ENCODE data around the gene PCED1A.

Gene PCED1A, protein sequence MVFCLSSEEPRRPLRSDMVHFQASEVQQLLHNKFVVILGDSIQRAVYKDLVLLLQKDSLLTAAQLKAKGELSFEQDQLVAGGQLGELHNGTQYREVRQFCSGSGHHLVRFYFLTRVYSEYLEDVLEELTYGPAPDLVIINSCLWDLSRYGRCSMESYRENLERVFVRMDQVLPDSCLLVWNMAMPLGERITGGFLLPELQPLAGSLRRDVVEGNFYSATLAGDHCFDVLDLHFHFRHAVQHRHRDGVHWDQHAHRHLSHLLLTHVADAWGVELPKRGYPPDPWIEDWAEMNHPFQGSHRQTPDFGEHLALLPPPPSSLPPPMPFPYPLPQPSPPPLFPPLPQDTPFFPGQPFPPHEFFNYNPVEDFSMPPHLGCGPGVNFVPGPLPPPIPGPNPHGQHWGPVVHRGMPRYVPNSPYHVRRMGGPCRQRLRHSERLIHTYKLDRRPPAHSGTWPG

DNA sequence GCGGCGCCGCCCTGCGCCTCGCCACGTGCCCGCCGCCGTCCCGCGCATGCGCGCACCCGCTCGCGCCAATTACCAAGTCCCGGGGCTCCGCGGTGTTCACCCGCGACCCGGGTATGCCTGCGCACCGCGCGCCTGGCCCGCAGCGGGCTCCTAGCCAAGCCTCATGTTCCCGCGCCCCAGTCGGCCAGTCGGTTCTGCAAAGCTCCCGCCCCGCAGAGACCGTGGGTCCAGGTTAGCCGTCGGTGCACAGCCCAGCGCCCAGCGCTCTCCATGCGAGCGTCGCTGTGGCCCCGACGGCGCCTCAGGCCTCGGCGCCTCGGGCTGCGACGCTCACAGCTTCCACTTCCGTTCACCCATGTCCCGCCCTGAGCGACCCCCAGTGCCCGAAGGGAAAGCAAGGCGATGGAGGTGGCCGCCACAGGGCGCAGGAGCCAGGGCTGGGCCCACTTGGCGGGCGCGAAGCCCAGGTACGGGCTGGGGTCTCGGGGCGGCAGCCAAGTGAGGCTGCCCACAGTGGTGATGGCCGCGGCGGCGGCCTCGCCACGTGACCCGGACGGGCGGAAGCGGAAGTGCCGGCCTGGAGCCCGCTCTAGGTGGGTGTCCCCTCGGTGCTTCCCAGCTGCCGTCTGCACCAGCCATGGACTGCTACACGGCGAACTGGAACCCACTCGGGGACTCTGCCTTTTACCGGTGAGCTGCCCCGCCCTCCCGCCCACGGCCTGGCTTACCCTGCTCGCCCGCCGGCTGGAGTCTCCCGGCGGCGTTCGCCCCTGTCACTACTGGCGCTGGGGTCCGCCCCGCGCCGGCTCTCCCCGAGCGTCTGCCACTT, at the start of gene PCED1A, which contains the start of gene VPS16:
Gene PCED1A (minus strand): TSS at position 518 of the 829 bp plus-strand sequence. CDS start 743 bp downstream, outside the sequence.
Gene VPS16 (plus strand): TSS at position 608 of the 829 bp plus-strand sequence. CDS start 30 bp downstream, at position 638.
- peak; percentile 91 for DNase-seq (ENCODE audit: low spot score)

DNA sequence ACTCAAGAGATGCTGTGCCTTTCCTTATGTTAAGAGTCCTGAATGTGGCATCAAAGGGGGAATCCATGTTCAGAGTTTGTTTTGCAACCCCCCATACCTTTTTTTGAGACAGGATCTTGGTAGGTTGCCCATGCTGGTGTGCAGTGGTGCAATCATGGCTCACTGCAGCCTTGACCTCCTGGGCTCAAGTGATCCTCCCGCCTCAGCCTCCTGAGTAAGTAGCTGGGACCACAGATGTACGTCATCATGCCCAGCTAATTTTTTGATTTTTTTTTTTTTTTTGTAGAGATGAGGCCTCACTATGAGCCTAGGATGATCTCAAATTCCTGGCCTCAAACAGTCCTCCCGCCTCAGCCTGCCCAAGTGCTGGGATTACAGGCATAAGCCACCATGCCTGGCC, 49.3 kb upstream of the PCED1A start:
- no peak for DNase-seq (ENCODE audit: low spot score)

DNA sequence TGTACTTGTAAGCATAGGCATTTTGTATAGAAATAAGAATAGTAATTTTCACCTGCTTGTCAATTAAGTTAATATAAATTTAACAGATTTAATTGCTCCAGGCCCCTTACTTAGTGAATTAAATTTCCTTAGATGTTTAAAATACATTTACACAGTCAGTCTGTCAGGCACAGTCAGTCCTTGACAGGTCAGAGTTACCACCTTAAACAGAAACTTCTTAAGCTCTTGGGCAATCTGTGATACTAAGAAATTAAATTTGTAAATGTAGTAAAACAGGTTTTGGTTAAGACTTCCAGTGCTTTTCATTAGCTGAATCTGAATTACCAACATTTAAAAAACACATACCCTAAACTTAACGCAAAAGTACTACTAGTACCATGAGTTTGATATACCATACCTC, 48.8 kb upstream of the PCED1A start:
- no peak for DNase-seq (ENCODE audit: low spot score)

DNA sequence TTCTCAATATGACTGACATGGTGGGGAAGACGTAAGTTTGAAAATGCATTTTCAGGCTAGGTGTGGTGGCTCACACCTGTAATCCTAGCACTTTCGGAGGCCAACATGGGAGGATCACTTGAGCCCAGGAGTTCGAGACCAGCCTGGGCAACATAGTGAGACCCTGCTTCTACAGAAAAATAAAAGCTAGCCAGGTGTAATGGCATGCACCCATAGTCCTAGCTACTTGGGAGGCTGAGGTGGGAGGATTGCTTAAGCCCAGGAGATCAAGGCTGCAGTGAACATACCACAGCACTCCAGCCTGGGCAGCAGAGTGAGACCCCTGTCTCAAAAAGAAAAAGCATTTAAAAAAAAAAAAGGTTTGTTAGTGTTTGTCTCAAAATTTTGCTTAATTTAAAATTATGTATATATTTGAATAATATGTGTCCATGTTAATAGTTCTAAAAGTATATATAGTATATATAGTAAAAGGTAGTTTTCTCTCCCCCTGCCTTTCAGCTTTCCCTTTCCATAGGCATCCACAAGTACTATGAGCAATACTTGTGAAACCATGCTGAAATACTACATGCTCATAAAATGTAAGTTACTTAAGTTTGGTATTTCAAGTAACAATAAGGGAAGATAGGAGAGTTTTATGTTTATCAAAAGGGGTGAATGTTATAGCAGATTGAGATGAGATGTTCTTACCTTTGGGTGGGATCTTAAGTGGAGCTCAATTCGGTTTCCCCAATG, 47.9 kb upstream of the PCED1A start:
- DNase-seq (ENCODE audit: low spot score) = no peak

DNA sequence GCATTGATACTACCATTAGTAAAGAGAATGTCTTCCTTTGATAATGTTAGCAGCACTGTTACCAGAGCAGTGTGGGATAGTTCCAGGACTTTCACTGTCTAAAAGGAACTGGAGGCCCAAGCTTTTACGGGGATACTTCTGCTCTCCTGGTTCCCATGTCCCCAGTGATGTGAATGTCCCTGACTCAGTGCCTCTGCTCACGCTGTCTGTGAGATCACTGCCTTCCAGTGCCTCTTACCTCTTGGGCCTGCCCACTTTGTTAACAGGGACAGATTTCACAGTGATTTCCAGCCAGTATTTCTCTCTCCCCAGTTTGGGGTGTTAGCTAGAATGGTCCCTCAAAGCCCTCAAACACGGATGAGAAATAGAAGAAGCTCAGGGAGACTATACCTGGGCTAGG, 47.3 kb upstream of the PCED1A start:
- no peak for DNase-seq (ENCODE audit: low spot score)

DNA sequence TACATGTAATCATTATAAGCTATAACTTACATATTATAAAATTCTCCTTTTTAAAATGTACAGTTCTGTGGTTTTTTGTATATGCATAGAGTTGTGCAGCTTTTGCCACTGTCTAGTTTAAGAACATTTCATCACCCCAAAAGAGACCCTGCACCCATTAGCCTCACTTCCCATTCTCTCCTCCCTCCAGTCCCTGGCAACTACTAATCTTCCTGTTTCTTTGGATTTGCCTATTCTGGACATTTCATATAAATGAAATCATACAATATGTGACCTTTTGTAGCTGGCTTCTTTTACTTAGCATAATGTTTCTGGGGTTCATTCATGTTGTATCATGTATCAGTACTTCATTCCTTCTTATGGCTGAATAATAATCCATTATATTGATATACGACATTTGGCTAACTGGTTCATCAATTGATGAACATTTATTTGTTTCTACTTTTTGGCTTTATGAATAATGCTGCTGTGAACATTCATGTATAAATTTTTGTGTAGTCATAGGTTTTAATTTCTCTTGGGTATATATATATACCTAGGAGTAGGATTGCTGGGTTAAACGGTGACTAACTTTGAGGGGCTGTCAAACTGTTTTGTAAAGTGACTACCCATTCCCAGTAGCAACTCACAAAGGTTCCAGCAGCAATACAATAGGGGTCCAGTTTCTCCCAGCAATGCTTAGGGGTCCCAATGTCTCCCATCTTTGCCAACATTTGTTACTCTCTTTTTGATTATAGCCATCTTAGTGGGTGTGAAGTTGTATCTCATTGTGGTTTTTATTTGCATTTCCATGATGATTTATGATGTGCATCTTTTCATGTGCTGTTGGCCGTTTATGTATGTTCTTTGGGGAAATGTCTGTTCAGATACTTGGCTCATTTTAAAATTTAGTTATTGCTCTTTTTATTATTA, 43.5 kb upstream of the PCED1A start:
- no peak for DNase-seq (ENCODE audit: low spot score)

DNA sequence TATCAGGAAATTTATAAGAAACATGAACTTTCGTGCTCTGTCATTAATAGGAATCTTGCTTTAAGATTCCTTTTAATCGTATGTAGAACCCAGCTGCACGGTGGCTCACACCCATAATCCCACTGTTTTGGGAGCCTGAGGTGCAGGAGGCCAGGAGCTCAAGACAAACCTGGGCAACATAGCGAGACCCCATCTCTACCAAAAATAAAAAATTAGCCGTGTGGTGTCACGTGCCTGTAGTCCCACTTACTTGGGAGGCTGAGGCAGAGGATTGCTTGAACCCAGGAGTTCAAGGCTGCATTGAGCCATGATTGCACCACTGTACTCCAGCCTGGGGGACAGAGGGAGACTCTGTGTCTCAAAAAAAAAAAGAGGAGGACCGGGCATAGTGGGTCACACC, 40.2 kb upstream of the PCED1A start:
- DNase-seq (ENCODE audit: low spot score) = no peak

DNA sequence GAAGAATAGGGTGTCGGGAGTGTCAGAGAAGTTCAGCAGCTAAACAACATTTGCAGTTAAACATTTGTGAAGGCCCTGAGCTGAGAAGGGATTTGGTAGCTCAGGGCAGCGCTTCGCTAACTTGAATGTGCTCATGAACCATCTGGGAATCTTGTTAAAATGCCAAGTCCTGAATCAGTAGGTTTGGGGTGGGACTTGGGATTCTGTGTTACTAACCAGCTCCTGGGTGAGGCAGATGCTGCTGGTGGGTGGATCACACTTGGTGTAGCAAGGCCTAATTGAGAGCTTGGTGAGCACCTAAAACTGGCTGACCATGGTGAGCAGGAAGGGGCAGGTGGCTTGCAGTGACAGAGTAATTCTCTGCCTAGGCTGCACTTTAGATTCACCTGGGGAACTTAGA, 38.7 kb upstream of the PCED1A start:
- no peak for DNase-seq (ENCODE audit: low spot score)

DNA sequence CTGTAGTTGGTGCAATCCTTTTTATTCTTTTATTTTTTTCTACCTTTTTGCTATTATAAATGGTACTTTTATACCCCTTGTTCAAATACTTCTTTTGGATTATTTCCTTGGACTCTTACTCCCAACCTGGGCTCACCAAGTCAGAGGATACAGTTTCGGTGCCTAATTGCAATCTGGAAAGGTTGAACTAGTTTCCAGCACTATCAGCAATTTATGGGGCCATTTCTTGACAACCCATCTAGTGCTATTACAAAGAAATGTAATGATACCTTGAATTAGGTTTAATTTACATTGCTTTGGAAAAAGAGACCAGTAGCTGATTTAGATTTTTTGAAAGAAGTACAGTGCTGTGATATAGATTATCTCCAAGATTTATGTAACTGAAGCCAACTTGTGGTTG, 38.1 kb upstream of the PCED1A start:
- no peak for DNase-seq (ENCODE audit: low spot score)

DNA sequence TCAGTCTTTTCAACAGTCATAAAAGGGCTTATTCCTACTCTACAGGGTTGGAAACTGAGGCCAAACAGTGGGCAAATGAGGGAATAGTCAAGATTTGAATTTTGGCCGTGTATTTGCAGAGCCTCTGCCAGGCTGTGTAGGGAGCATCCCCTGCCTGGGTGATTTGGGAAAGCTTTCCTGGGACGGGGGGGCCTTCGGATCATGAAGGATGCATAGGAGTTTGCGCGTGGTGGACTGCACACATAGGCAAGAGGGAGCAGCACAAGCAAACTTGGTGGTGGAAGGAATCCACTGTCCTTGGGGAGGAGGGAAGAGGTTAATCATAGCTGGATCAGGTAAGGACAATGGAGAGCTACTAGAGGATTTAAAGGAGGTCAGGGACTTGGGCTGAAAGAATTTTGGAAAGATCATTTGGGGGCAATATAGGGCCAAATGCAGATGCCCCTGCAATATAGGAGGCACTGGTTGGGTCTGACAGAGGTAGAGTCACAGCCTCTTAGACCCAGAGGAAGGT, 35.3 kb upstream of the PCED1A start:
- DNase-seq (ENCODE audit: low spot score) = no peak

DNA sequence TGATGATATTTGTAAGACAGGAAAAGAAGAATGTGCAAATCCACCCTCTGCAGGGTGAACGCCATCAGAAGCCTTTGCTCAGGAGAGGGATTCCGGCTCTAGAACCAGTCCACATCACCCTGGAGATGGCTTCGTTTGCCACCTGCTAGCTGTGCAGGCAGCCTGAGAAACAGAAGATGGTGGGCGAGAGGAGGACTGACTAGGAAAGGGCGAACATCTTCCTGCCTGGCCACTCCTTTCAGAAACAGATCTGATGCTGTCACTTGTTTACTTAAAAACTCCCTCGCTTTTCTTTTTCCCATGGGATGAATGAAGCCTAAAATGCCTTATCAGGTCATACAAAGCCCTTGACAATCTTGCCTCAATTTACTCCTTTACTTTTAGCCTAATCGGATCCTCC, 34.0 kb upstream of the PCED1A start:
- DNase-seq (ENCODE audit: low spot score) = no peak

DNA sequence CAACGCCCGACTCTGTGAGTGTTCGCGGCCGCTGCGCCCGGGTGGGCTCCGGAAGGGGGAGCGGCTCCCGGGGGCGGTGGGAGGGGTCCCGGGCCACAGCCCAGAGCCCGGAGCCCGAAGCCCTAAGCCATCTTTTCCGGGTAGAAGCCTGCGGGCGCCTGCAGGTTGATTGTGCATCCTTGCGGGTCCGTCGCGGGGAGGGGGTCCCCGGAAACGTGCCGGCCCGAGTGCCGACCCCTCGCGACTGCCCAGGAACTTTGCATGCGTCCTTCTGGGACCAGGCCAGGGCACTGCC, 33.2 kb upstream of the PCED1A start:
- DNase-seq (ENCODE audit: low spot score) = peak; percentile 87

DNA sequence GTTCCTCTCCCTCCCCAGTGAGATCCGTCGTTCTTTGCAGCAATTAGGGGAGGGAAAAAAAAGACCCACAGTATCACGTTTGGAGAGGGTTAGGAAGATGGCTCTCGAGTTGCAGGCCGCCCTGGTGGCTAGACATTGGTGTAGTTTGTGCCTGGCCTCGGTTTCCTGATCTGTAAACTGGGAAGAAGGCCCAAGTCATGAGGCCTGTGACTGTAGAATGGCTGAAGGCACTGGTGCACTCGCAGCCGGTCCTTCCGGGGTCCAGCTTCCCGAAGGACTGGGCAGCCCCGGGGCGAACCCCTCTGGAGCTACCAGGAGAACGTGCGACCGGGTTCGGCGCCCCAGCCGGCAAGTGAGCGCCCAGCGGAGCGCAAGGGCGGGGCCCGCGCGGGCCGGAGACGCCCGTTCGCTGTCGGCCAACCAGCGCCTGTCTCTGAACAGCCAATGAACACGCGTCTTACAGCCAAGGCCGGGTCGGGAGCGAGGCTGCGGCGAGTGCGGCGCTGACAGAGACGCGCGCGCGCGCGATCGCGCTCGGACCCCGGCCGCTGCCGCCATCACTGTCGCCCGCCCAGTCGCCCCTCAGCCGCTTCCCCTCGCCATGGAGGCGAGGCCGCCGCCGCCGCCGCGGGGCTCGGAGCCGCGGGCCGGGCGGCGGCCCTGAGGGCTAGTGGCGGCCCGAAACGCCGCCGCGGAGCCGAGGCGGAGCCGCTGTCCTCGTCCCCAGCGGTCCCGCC, 32.7 kb upstream of the PCED1A start, which contains the start of gene PTPRA:
Gene PTPRA (plus strand): TSS at position 472 of the 737 bp plus-strand sequence. CDS start 90,797 bp downstream, outside the sequence.
- peak; percentile 95 for DNase-seq (ENCODE audit: low spot score)

DNA sequence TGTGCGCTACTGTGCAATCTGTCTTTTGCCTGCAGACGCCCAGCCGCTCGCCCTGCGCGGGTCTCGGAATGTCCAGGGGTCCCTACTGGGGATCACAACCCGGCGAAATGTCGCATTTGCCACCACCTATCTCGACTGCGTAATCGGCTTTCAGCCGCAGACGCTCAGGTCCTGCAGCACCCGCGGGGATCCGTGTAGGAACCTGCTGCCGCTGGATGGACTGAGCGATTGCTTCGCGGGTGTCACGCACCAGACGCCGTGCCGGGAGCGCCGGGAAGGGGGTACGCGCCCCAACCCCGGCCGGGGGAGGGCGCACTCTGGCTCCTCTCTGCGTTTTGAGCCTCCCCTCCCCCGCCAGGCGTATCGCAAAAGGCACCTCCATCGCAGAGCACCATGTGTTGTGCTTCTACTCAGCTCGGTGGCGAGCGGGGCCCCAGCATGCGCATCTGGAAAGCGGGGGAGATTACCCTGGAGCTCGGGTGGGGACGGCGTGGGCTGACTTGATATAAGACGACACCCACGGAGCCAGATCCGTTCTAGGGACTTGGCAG, 32.1 kb upstream of the PCED1A start:
- DNase-seq (ENCODE audit: low spot score) = peak; percentile 80

DNA sequence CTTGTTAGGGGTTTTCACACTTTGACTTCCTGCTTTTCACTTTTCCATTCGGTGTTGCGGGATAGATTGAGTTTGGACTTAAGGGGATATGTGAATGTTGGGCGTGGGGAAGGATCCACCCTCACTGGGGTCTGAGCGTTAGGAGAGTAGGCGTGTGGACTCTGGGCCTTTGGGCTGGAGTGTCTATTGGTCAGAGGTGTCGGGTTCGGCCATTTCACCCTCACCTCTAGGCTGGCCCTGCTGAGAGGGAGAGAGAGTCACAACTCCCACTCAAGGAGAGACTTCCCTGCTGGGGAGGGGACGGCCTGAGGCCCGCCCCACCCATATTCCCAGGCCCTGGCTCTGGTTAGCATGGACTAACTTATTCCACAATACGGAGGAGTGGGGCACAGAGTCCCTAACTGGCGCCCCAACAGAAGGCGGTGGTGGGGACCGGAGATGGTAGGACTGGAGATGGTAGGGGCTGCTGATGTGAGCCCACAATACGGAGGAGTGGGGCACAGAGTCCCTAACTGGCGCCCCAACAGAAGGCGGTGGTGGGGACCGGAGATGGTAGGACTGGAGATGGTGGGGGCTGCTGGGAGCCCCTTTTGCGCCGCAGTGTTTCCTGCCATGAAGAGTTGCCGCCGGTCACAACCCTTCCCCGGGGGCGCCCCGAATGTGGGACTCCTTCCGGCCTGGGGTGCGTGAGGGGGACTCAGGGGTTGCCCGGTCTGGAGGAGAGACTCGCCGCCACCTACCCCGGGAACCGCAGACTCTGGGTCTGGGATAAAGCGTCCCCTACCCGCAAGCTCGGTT, 31.4 kb upstream of the PCED1A start:
- no peak for DNase-seq (ENCODE audit: low spot score)

DNA sequence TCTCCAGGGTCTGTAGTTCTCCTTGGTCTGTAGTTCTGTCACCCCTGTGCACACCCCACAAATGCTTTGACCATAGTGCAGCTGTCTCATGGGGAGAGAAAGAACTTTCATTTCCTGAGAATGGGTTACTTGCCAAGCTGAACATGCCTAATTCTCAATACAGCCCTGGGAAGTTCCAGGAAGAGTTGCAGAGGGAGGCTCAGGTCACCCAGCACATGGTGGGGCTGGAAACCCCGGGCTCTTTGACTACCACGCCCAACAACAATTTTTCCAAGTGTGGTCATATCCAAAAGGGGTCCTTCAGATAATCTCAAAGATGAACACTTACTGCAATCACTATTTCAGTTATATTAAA, 30.6 kb upstream of the PCED1A start:
- DNase-seq (ENCODE audit: low spot score) = no peak

DNA sequence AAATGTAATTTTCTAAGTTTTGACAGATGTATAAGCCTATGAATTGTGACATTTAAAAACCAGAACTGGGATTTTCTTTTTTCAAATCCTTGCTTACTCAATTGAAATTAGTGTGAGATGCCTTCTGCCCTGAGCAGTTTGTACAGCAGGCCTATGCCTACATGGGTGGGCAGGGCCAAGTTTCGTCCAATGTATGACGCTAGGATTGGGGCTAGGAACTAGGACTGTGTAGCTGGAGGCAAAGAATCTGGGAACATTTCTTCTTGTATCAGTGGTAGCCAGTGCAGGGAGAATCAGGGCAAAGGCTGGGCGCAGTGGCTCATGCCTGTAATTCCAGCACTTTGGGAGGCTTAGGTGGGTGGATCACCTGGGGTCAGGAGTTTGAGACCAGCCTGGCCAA, 28.9 kb upstream of the PCED1A start:
- DNase-seq (ENCODE audit: low spot score) = no peak

DNA sequence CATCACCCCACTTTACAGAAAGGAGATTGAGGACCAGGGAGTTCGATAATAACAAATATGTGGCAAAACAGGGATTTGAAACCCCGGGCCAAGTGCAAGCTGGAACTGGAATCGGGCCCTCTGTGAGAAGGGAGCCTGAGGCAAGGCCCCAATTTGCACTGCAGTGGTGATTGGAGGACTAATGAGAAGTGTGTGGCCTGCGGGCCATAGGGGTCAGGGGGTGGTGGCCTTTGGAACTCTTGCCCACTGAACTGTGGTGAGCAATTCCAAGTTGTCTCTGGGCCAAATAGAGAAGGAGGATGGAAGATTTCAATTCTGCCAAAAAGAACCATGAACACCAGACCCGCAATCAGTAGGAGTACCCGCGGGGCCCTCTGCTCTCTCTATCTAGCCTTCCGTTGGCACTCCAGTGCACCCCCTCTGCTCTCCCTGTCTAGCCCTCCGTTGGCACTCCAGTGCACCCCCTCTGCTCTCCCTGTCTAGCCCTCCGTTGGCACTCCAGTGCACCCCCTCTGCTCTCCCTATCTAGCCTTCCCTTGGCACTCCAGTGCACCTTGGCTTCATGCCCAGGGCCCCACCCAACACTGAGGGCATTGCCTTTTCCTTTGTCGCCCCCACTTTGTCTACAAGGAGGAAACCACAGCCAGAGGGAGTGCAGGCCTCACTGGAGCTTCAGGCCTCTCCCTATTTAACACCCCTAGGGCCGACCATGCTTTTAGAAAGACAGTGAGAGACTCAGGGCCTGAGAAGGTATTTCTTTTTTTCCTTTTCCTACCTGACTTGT, 26.8 kb upstream of the PCED1A start:
- DNase-seq (ENCODE audit: low spot score) = no peak

DNA sequence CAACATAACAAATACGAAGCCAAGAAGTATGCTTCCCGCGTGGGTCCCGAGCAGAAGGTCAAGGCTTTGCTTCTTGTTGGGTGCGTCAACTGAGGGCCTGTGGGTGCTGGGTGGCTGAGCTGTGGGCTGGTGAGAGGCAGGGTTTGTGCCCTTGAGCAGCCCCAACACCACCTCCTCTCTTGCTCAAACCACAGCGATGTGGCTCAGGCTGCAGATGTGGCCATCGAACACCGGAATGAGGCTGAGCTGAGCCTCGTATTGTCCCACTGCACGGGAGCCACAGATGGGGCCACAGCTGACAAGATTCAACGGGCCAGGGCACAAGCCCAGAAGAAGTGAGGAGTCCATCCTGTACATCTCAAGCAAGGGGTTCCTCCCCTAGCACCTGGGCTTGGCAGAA, 25.8 kb upstream of the PCED1A start:
- DNase-seq (ENCODE audit: low spot score) = no peak

All from ecto neural progenitor cell (in vitro differentiated cells).